B cell (primary cell): ENCODE data around the gene ADAMTS19. TPM values are rescaled to one million over a fixed set of nuclear protein-coding genes. Genes with fewer than 3 reads are reported as not detected.

Source experiments
- ATAC-seq: fragments of 200-7000 bp; cut with Tn5 transposase; one replicate; pipeline ENCODE4 v1.10.0; 2021; ENCODE audit warnings: low read depth, mild to moderate bottlenecking, moderate number of reproducible peaks, moderate library complexity
- CTCF ChIA-PET: fragments of 350-600 bp; sonication (Branson Sonifier 250); formaldehyde crosslinking; loops from one replicate; lab custom pipeline; 2021; ENCODE audit warnings: antibody characterized with exemption, inconsistent platforms; lab: Charles Lee
- POLR2A ChIA-PET: fragments of 350-600 bp; sonication (Branson Sonifier 250); formaldehyde crosslinking; loops from one replicate; lab custom pipeline; 2021; ENCODE audit warnings: antibody characterized with exemption; lab: Charles Lee
- DNase-seq: peaks from one replicate; pipeline ENCODE4 v3.0.0; 2013
- H2AFZ ChIP-seq: 2 replicates; pipeline ENCODE4 v1.6.1; 2012; ENCODE audit warnings: mild to moderate bottlenecking, low read depth, low read length; ENCODE audit not compliant: insufficient read depth, poor library complexity, severe bottlenecking
- H3K27ac ChIP-seq, 2 donors: 1 replicate in 1 of 2; 2 replicates in 1 of 2; pipeline ENCODE4 v1.5.1; 2012 to 2013; ENCODE audit warnings: low read length in 2 of 2, mild to moderate bottlenecking in 2 of 2, moderate library complexity in 1 of 2
- H3K27me3 ChIP-seq, 4 experiments: fragments of 200-600 bp in 1 of 4; sonication (generic) in 1 of 4; replicated peaks in 1 of 4; 1 replicate in 2 of 4; 2 replicates in 2 of 4; pipeline versions ENCODE4 v1.6.1 to v1.7.0; 2013 to 2016; ENCODE audit warnings: low read length in 3 of 4, mild to moderate bottlenecking in 2 of 4, mixed read lengths in 1 of 4, moderate library complexity in 1 of 4; ENCODE audit not compliant: insufficient read depth in 4 of 4, control insufficient read depth in 3 of 4; ENCODE audit errors: control extremely low read depth in 1 of 4
- H3K36me3 ChIP-seq, 2 experiments: replicated peaks in 1 of 2; 1 replicate in 1 of 2; 2 replicates in 1 of 2; pipeline versions ENCODE4 v1.6.1 to v1.7.1; 2013; ENCODE audit warnings: low read length in 1 of 2; ENCODE audit not compliant: insufficient read depth in 2 of 2, control insufficient read depth in 1 of 2; ENCODE audit errors: control extremely low read depth in 1 of 2, extremely low read depth in 1 of 2
- H3K4me1 ChIP-seq, 2 donors: fragments of 200-600 bp in 1 of 2; sonication (generic) in 1 of 2; 1 replicate in 1 of 2; 2 replicates in 1 of 2; pipeline versions ENCODE4 v1.5.1 to v1.6.1; 2013 to 2017; ENCODE audit warnings: low read length in 2 of 2; ENCODE audit not compliant: control insufficient read depth in 2 of 2, insufficient read depth in 2 of 2
- H3K4me2 ChIP-seq: replicated peaks from 2 replicates; pipeline ENCODE3; 2012; ENCODE audit warnings: mild to moderate bottlenecking, low read depth, low read length; ENCODE audit not compliant: poor library complexity, severe bottlenecking
- H3K4me3 ChIP-seq, 5 experiments: fragments of 200-600 bp in 1 of 5; sonication (generic) in 1 of 5; 1 replicate in 3 of 5; 2 replicates in 2 of 5; pipeline versions ENCODE4 v1.5.1 to v1.7.0; 2011 to 2016; ENCODE audit warnings: low read length in 4 of 5, mild to moderate bottlenecking in 4 of 5, low read depth in 2 of 5, control low read depth in 1 of 5, moderate library complexity in 1 of 5; ENCODE audit not compliant: insufficient read depth in 1 of 5; ENCODE audit errors: control extremely low read depth in 1 of 5, extremely low read depth in 1 of 5
- H3K79me2 ChIP-seq: fragments of 200-600 bp; sonication (generic); one replicate; pipeline ENCODE4 v1.6.0; 2016; ENCODE audit warnings: low read length; ENCODE audit not compliant: control insufficient read depth, insufficient read depth
- H3K9ac ChIP-seq: fragments of 200-600 bp; sonication (generic); 2 replicates; pipeline ENCODE4 v1.6.1; 2017; ENCODE audit warnings: mild to moderate bottlenecking, low read length, moderate library complexity
- H3K9me3 ChIP-seq, 3 donors: one replicate each; pipeline versions ENCODE4 v1.6.1 to v1.7.1; 2013; ENCODE audit warnings: low read length in 2 of 3; ENCODE audit not compliant: control insufficient read depth in 2 of 3, insufficient read depth in 1 of 3; ENCODE audit errors: control extremely low read depth in 1 of 3
- H4K20me1 ChIP-seq: 2 replicates; pipeline ENCODE4 v1.6.0; 2012; ENCODE audit warnings: mild to moderate bottlenecking, low read length; ENCODE audit not compliant: insufficient read depth, control insufficient read depth, poor library complexity, severe bottlenecking
- H3K27ac Mint-ChIP-seq: one replicate; pipeline ENCODE4 v1.8.0; 2021; ENCODE audit warnings: mixed read lengths
- H3K27me3 Mint-ChIP-seq: one replicate; pipeline ENCODE4 v1.8.0; 2021; ENCODE audit warnings: mixed read lengths
- H3K4me1 Mint-ChIP-seq: one replicate; pipeline ENCODE4 v1.8.0; 2021; ENCODE audit warnings: mixed read lengths
- H3K4me3 Mint-ChIP-seq: one replicate; pipeline ENCODE4 v1.8.0; 2021; ENCODE audit warnings: mixed read lengths
- H3K9me3 Mint-ChIP-seq: one replicate; pipeline ENCODE4 v1.8.0; 2022; ENCODE audit warnings: mixed read lengths; ENCODE audit not compliant: insufficient read depth
- CTCF ChIP-seq: fragments of 200-600 bp; IDR thresholded peaks from one replicate; pipeline ENCODE4 v1.8.0; 2022; ENCODE audit warnings: antibody characterized with exemption, mild to moderate bottlenecking
- EZH2 ChIP-seq: IDR thresholded peaks from 2 replicates; pipeline ENCODE4 v1.6.1; 2012; ENCODE audit warnings: borderline replicate concordance, low read depth, mild to moderate bottlenecking, moderate library complexity, low read length; ENCODE audit not compliant: insufficient read depth, poor library complexity, severe bottlenecking
- WGBS: methylation state at CpG from one replicate; pipeline ENCODE4 v1.1.5; 2013; ENCODE audit warnings: missing lambda C conversion rate; ENCODE audit not compliant: insufficient coverage; 5-methylcytosine and 5-hydroxymethylcytosine counted together
- intact Hi-C: fragments of 100-400 bp; cut with micrococcal nuclease; formaldehyde crosslinking; loops from one replicate; pipeline ENCODE4 v1.10.0; 2022
- polyA plus RNA-seq: library from polyadenylated mRNA; depleted of rRNA; stranded (reverse); fragments of >200 nt; gene quantifications from 2 replicates; pipeline ENCODE4 v1.2.3, GENCODE V29; 2012
- total RNA-seq, 2 donors: library from RNA; stranded (reverse); fragments of 120-200 nt in 1 of 2; gene quantifications; 1 replicate in 1 of 2; 2 replicates in 1 of 2; pipeline versions ENCODE4 v1.2.3 to v1.2.4, GENCODE V29; 2013 to 2022

The ADAMTS19 gene
- total and polyA plus RNA-seq, 2 donors (not counting 1 experiment from before 2014, with no cell fraction given), result not detected

GRCh38 chr5:129554134-129554904 is 94.2 kb downstream of the ADAMTS19 start:
- Histone ChIP-seq H3K9me3 (no peaks in the 10 kb centered on the region), H3K4me3 (no peak overlapping the region), H3K9ac (no peak overlapping the region), H2AFZ (no peak overlapping the region), H3K27me3 (no peaks in the 10 kb centered on the region), H3K27ac (no peak overlapping the region), H4K20me1 (no peaks in the 10 kb centered on the region), H3K4me2 (no peak overlapping the region), H3K36me3 (no peaks in the 10 kb centered on the region), H3K79me2 (no peaks in the 10 kb centered on the region), H3K4me1 (no peaks in the 10 kb centered on the region)
- Mint-ChIP-seq H3K27me3 (no peaks in the 10 kb centered on the region), H3K4me3 (no peak overlapping the region), H3K27ac (no peak overlapping the region), H3K4me1 (no peaks in the 10 kb centered on the region), H3K9me3 (no peaks in the 10 kb centered on the region)
- intact Hi-C loops, result no loop called here
- WGBS, result no CpG with 5 or more reads among the region's 2 CpGs
- ChIA-PET POLR2A (no interaction called here), CTCF (no interaction called here)
- no peak for DNase-seq
- TF ChIP-seq CTCF, result no peak
- TF ChIP-seq EZH2, result no peak
- ATAC-seq, result no peak

GRCh38 chr5:129563585-129563984 is 103.5 kb downstream of the ADAMTS19 start:
- H3K4me2 ChIP-seq, result no peak overlapping the region
- no peaks in the 10 kb centered on the region for H3K27me3 ChIP-seq
- H4K20me1 ChIP-seq, result no peaks in the 10 kb centered on the region
- H3K4me3 ChIP-seq, result no peak overlapping the region
- TF ChIP-seq EZH2 (no peak), CTCF (no peak)
- ATAC-seq (no peak), DNase-seq (no peak)
- POLR2A ChIA-PET, result no interaction called here
- H2AFZ ChIP-seq, result no peak overlapping the region
- no peak overlapping the region for H3K4me3 Mint-ChIP-seq
- H3K27me3 Mint-ChIP-seq, result no peaks in the 10 kb centered on the region
- no peaks in the 10 kb centered on the region for H3K79me2 ChIP-seq
- H3K4me1 Mint-ChIP-seq, result no peaks in the 10 kb centered on the region
- H3K36me3 ChIP-seq, result no peaks in the 10 kb centered on the region
- H3K27ac Mint-ChIP-seq, result no peak overlapping the region
- H3K9ac ChIP-seq, result no peak overlapping the region
- WGBS, result 94% methylated on average over 3 of the region's 3 CpGs
- H3K4me1 ChIP-seq, result no peaks in the 10 kb centered on the region
- H3K9me3 Mint-ChIP-seq, result no peaks in the 10 kb centered on the region
- H3K27ac ChIP-seq, result no peak overlapping the region
- CTCF ChIA-PET, result no interaction called here
- intact Hi-C loops, result no loop called here
- no peaks in the 10 kb centered on the region for H3K9me3 ChIP-seq
